Stimulated activated CD4-positive, alpha-beta T cell treated with anti-CD3 and anti-CD28 coated beads, Interleukin-15, amount 100 ng/mL, for 1 hour (primary cell): ENCODE data around the gene CALHM2.
"Not testable (repeated sequence)": the region's sequence is repeated elsewhere in the genome, so short reads cannot be mapped to it uniquely, and the experiment has no call there.

Experiments
- DNase-seq, 2 donors: peaks; one replicate each; pipeline ENCODE4 v3.0.0-alpha.2; 2020; ENCODE audit warnings: low read depth in 1 of 2, low spot score in 1 of 2

CALHM2 gene

DNA sequence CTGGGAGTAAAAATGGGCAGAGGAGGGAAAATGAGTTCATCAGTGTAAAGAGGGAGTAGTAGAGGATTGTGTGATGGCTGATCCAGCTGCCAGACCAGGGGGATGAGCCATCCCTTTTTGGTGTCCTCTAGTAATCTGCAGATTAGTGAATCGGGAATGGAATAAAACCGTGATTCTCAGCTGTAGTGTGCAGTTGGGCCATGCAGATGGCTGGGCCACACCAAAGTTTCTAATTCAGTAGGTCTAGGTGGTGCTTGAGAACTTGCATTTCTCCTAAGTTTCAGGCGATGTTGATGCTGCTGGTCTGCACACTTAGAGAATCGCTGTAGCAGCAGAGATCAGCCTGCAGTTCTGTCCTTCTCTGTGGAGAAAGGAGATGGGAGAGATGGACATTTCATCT, 33.1 kb downstream of the CALHM2 start:
- no peak for DNase-seq

- no peak for DNase-seq
Observed at GRCh38 chr10:103417601-103418000, 34.6 kb downstream of the CALHM2 start.

DNA sequence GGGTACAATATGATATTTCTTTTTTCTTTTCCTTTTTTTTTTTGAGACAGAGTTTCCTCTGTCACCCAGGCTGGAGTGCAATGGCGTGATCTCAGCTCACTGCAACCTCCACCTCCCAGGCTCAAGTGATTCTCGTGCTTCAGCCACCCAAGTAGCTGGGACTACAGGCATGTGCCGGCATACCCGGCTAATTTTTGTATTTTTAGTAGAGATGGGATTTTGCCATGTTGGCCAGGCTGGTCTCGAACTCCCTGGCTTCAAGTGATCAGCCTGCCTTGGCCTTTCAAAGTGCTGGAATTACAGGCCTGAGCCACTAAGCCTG, 35.1 kb downstream of the CALHM2 start:
- DNase-seq: not testable (repeated sequence)

GRCh38 chr10:103416436-103417147, 35.6 kb downstream of the CALHM2 start:
- DNase-seq: peak in 1 of 2 donors; percentile 32

DNA sequence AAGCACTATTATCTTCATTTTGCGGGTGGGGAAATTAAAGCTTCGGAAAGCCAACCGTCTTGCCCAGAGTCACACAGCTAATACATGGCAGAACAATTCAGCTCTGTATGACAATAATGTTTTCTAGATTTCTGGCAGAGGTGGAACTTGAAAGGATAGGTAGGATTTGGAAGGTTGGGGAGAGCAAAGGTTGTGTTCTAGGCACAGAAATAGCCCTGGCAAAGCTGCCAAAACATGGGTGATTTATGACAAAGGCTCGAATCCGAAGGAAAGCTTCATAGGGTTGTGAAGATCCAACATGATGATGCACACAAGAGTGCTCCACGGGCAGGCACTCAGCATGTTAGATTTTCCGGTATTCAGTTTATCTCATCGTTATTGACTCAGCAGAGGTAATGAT, 36.6 kb downstream of the CALHM2 start:
- DNase-seq: no peak

GRCh38 chr10:103413564-103413963, 38.6 kb downstream of the CALHM2 start:
- no peak for DNase-seq

- DNase-seq: no peak
Observed at GRCh38 chr10:103397191-103397825, 54.9 kb downstream of the CALHM2 start.

- no peak for DNase-seq
Observed at GRCh38 chr10:103396789-103397087, 55.4 kb downstream of the CALHM2 start.
